GM21423 (cell line): Measurements from ENCODE around the gene TOM1L2.
"Not testable (repeated sequence)": the region's sequence is repeated elsewhere in the genome, so short reads cannot be mapped to it uniquely, and the experiment has no call there.

Experiments used
- ATAC-seq: cut with Tn5 transposase; IDR thresholded peaks from one replicate; pipeline ENCODE4 v1.9.1; 2021; ENCODE audit warnings: mild to moderate bottlenecking, moderate library complexity; ENCODE audit not compliant: unreplicated experiment

The TOM1L2 gene

DNA sequence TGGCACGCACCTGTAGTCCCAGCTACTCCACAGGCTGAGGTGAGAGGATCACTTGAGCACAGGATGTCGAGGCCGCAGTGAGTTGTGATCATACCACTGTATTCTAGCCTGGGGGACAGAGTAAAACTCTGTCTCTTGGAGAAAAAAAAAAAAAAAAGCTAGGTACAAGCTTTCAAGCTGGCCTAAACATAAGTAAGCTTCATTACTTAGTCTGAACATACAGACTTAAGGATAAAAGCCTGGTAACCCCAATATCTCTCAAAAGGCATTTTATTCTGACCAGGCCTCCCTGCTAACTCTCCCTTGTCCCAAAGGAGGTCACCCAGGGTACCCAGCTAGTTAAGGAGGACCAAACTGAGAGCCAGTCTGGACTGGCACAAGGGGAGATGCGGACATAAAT, 46.2 kb downstream of the TOM1L2 start:
- ATAC-seq = no peak

DNA sequence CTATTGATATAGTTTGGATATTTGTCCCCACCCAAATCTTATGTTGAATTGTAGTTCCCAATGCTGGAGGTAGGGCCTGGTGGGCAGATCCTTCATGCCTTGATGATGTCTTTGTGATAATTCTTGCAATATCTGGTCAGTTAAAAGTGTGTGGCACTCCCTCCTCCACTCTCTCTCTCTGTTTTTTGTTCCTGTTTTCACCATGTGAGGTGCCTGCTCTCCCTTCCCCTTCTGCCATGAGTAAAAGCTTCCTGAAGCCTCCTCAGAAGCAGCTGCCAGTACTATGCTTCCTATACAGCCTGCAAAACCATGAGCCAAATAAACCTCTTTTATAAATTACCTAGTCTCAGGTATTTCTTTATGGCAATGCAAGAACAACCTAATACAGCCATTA, 47.3 kb downstream of the TOM1L2 start:
- ATAC-seq = no peak

DNA sequence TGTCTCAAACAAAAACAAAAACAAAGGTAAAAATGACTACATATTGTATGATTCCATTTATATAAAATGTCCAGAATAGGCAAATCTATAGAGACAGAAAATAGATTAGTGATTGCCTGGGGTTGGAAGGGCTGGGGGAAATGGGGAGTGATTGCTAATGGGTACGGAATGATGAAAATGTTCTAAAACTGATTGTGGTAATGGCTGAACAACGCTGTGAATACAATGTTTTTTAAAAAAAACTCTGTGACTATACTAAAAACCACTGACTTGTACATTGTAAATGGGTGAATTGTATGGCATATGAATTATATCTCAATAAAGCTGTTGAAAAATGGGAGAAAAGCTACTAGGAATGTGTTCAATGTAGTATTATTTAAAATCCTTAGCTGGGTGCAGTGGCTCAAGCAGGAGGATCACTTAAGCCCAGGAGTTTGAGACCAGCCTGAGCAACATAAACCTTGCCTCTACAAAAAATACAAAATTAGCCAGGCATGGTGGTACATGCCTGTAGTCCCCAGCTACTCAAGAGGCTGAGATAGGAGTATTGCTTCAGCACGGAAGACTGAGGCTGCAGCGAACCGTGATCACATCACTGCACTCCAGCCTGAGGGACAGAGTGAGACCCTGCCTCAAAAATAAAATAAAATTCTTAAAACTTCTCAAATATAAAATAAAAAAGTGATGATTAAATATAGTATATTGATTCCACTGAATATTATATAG, 47.9 kb downstream of the TOM1L2 start:
- ATAC-seq = no peak

DNA sequence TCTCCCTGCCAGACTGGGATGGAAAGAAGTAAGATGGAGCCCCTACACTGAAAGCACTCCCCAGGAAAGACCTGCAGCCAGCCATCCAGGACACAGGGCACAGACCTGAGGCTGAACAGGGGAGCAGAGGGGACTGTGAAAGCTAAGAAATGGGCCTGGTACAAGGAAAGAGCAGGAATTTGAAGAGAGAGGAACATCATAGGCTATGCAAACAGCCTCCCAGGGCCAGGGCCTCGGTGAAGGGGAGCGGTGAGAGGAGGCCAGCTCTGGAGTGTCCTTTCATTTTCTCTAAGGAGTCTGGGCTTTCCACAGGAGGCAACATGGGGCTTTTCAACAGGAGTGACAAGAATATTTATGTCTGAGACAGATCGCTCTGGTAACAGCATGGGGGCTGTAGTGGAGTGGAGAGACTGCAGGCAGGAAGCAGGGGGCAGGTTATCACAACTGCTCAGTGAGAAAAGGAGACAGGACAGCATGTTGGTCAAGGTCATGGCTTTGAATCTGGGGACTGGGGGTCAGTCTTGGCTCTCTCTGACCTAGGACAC, 50.1 kb downstream of the TOM1L2 start:
- ATAC-seq = no peak

DNA sequence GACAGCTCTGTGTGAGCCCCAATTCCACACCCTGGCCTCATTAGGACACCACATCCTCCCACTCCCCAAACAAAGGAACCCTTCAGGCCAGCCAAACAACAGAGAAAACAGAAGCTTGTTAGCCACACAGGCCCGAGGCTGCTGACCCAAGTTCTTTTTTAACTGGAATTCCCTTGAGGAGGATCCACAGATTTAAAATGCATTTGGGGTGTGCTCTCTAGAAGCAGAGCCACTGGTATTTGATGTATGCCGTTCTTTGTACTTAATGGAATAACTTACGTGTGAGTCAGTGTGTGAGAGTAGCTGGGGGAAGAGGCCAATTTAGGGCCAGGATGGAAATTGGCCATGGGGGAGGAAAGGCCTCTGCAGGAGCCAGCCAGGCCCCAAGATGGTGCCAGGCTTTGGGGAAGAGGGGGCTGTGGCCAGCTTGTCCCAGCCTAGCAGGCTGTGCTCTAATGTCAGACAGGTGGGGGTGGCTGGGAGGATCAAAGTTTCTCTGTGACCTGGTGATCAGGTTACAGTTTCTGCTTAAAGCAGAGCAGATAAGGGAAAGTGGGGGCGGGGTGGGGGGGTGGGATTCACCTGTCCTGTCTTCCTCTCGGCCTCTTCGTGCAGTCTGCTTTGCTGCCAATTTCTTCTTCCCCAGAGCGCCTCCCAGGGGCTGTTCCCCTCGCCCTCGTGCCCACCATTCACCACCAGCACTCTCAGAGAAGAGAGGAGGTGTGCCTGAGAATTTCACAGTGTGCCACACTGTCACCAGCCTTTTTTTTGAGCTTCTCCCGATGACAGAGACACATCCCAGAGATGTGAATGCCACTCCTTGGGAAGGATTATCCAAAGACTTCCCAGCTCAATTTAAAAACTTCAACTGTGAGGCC, 50.8 kb downstream of the TOM1L2 start:
- no peak for ATAC-seq

DNA sequence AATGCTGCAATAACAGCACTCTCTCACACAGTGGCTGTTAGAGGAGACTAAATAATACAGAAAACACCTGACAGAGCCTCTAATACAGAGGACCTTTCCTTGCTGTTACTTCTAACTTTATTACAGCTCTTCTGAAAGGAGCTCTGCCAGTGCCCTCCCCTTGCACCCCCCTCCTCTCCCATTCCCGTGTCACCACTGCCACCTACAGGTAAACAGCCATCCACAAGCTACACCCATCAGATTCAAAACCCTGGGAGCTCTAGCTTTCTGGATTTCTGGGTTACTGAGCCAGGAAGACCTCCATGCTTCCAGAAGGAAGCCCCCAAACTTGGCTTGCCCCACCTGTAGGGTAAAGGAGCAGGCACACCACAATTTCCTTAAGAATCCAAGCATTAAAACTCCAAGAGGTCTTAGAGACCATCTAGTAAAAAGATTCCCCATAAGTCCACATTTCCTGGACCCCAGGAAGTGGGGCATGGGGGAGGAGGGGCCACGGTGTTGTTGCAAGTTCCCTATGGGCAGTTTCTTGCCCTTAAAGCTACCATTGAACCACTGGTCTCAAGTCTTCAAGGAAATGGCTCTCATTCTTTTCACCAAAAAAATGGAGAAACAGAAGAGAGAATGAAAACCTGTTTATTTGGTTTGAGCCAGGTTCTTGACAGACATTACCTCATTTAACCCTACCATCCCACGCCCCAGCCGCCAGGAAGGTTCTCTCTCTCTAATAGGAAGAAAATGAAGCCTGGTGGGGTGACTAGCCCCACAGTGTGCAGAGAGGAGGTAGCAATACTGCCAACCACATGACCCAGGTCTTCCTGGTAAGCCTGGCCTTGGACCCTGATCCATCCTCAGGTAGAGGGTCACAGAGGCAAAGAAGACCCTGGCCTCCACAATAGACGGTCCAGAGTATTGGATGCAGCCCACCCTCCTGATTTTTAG, 52.8 kb downstream of the TOM1L2 start:
- ATAC-seq = no peak

DNA sequence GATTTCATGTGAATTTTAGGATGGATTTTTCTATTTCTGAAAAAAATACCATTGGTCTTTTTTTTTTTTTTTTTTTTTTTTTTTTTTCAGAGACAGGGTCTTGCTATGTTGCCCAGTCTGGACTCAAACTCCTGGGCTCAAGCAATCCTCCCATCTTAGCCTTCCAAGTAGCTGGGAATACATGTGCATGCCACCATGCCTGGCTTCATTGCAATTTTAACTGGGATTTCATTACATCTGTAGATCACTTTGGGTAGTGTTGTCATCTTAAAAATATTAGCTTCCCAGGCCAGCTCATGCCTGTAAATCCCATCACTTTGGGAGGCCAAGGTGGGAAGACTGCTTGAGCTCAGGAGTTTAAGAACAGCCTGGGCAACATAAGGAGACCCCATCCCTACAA, 54.8 kb downstream of the TOM1L2 start:
- ATAC-seq = no peak

DNA sequence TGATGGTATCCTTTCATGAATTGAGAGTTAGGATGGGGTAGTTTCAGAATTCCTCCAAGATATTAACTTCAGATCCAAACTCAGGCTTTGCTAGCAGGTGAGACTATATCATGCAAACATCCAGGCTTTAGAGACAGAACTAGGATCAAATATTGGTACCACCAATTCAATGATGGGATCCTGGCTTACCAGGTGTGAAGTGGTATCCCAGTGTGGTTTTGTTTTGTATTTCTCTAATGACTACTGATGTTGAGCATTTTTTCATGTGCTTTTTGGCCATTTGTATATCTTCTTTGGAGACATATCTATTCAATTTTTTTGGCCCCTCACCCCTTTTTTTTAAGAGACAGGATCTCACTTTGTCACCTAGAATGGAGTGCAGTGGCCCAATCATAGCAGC, 57.0 kb downstream of the TOM1L2 start:
- ATAC-seq = no peak

DNA sequence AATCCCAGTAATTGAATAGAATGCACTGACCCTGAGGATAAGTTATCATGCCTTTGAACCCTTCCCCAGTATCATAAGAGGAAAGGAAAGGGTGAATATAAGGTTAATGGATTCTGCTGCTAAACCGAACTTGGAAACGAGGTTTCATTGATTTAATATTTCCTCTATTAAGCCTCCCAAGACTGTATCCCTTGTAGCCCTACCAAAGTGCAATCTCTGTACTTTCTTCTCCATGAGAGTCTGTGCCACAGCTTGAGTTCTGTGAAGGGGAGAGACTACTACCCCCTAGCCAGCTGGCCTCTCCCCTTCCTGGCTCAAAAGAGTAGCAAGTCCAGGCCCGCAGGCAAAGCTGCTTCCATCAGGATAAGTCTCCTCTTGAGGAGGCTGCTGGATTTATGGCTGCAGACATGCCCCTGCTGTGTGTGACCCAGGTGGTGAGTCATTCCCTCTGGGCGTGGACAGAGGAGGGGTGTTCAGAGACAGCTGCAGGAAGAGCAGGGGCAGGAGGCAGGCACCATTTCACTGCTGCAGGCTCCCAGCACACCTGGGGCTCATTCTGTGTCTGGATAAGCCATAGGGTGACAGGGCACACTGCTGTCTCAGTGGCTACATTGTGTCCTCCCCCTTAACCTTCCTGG, 58.4 kb downstream of the TOM1L2 start:
- peak; percentile 56 for ATAC-seq

DNA sequence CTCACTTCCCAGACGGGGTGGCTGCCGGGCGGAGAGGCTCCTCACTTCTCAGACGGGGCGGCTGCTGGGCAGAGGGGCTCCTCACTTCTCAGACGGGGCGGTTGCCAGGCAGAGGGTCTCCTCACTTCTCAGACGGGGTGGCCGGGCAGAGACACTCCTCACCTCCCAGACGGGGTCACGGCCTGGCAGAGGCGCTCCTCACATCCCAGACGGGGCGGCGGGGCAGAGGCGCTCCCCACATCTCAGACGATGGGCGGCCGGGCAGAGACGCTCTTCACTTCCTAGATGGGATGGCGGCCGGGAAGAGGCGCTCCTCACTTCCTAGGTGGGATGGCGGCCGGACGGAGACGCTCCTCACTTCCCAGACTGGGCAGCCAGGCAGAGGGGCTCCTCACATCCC, 59.9 kb downstream of the TOM1L2 start:
- not testable (repeated sequence) for ATAC-seq

DNA sequence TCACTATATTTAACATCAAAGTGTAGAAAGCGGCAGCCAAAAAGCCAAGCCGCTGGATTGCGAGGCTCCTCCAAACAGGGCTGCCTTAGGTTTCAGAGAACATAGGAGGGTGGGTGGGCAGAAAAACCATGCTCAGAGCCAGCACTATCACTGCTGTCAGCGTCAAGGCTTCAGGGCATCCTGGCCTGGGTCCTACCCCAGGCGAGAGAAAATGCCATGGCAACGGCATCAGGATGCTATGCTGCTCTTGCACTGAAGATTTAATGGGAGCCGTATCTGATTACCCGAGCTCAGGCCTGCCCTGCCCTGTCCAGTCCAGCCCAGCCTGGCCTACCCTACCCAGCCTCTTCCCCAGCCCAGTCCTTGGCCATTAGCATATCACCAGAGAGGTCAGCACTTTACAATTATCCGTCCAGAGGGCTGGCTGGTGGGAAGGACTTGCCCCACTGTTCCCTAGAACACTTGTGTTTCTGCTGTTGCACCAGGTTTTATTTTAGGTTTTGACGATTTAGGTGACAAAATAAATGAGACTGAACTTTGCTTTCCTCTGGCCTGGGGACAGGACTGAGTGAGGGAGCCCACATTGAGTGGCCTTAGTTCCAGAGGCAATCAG, 61.1 kb downstream of the TOM1L2 start:
- no peak for ATAC-seq

DNA sequence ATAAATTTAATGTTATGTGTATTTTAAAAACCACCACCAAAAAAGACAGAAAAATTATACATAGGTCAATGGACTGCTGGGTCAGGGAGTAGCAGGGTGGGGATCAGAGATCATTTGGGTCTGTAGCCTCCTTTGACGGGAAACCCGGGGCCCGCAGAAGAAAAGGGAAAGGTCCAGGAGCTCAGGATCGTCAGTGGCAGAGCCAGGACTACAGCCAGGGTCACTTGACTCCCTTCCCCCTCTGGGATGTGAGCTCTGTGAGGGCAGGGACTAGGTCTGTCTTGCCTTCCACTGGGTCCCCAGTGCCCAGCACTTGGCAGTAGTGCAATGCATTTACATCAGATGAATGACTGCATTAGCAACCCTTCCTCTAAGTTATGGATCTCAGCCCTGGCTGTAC, 62.1 kb downstream of the TOM1L2 start:
- ATAC-seq = no peak

DNA sequence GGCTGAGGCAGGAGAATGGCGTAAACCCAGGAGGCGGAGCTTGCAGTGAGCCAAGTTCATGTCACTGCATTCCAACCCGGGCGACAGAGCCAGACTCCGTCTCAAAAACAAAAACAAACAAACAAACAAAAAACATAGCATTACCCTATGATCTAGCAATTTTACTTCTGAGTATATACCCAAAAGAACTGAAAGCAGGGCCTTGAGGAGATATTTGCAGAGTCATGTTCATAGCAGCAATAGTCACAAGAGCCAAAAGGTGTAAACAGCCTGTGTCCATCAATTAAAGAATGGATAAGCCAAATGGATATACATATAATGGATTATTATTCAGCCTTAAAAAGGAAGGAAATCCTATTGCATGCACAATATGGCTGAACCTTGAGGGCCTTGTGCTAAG, 63.1 kb downstream of the TOM1L2 start:
- no peak for ATAC-seq

DNA sequence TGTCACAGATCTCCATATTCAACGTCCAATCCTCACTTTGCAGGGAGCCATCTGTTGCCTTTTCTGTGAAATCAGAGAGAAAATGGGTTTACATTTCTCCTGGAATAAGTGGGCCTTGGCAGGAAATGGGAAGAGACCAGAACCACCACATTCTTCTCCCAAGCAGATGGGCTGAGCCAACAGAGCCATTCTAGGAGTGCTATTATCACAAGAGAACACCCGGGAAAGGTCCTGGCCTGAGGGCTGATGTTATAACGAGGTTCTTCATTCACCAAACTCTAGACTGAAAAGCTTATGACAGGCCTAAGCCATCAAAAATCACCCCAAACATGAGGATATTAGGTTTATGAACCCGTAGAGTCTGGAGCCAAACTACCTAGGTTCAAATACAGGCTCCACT, 64.7 kb downstream of the TOM1L2 start:
- ATAC-seq = no peak

DNA sequence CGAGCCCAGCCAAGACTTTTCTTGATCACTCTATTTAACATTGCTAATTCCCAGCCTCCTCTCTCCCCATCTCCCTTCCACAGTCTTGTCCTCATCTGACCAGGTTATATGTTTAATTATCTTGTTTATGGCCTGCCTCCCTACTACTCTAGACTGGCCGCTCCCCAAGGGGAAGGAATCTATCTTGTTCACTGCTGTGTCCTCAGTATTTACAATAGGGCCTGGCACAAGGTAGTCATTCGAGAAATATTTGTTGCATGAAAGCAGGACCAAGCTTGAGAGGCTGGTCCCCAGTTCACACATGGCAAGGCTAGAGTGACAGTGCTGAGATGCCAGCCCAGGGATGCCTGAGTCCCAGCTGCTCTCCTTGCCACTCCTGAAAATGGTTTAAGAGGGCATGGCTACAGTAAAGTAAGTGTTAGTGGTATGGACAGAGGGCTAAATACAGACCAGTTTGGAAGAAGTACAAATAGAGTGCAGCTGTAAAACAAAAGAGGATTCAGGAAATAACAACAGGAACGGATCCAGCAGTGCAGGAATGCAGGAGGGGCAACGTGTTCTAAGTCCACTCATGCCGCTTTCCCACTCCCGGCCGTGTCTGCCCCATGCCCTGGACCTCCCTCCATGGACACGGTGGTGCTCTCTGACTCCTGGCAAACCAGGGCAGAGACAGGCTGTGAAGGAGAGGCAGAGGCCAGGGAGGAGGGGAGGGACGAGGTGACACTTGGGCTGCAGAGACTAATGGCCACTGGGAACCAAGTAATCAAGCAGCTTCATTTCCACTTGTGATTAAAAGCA, 65.6 kb downstream of the TOM1L2 start:
- ATAC-seq = no peak

DNA sequence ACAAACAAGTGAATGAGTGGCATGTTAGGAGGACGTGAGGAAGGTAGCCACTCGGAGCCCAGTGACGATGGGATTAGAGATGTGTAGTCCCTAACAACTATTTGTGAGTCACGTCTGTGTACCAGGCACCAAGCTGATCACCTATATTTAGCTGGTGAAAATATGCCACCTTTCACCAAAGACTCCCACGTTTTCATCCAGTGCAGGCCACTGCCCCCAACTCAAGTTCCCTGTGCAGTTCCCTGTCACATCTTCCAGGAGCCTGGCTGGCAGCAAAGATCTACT, 67.2 kb downstream of the TOM1L2 start:
- no peak for ATAC-seq

DNA sequence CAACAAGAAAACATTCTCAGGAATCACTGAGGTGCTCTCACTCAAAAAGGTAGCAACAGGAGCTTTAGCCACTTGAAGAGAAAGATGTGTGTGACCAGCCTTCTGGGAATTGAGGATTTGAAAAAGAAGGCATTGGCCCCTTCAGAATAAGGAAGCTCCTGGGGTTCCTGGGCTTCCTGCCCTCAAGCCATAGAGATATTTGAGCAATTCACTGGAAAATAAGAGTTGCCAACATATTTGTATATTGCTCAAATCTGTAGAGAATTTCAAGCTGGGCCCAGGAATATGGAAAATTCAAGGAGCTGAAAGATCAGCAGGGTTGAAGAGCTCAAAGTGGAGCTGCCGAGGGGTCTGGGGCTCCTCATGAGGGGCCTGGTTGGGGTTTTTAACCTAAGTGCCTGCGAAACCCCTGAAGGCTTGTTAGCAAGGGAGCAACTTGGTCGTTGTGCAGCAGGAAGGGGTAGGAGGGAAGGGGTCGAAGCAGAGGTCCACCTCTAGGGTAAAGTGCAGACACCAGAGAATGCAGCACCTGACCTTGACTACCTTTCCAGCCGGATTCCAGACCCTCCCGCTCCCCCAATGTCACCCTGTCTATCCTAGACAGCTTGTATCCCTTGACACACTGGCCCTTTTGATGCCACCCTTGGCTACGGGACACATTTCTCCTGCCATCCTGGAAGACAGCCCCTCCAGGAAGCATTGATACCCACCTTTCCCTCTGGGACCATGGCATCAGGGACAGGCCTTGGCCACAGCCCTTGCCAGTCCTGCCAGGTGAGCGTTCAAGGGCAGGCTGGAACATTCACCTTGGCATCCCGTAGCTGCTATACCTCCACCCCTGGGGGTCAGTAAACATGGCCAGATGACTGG, 67.8 kb downstream of the TOM1L2 start:
- no peak for ATAC-seq

DNA sequence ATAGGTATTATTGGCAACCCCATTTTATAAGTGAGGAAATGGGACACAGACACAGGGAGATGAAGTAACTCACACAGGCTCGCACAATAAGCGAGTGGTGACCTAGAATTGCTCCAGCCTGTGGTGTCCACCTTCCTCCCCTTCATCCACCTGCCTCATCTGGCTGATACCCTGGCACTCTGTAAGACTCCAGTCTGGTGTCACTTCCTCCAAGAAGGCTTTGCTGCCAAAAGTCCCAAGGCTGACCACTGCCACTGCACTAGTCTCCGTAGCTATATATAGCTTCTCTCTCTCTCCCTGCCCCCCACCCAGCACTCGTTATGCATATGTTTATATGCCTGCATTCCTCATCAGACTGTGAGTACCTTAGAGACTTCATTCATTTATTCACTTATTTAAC, 69.3 kb downstream of the TOM1L2 start:
- no peak for ATAC-seq

DNA sequence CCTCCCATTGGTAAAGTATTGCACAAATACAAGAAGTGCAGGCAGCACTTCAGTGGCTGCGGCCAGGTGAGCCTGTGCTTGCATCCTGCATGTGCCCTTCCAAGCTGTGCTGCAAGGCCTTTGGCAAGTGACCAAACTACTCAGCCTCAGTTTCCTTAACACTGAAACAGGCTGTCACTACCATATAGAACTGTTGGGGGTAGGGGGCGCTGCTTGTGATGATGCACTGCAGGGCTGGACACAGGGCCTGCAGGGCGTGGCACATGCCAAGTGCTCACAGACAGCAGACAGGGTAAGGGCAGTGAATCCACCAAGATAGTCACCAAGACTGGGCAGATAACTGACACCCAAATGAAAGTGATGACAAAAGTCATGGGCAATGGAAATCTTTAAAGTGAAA, 69.8 kb downstream of the TOM1L2 start:
- ATAC-seq = no peak
